ENCODE results near the gene TENT4B.
A peak's percentile ranks its signal among the peaks of the same experiment; 100 is the strongest.
"Not testable (repeated sequence)": the region's sequence is repeated elsewhere in the genome, so short reads cannot be mapped to it uniquely, and the experiment has no call there.

TENT4B gene

GRCh38 chr16:50155925-50156324, 2.8 kb downstream of the TENT4B start:
- no peak for DNase-seq

GRCh38 chr16:50156590-50156989, 3.5 kb downstream of the TENT4B start:
- DNase-seq: no peak

- DNase-seq: peak; percentile 29
Measured at GRCh38 chr16:50160495-50161164, 7.5 kb downstream of the TENT4B start.

GRCh38 chr16:50161950-50162349, 8.8 kb downstream of the TENT4B start:
- DNase-seq: no peak

- no peak for DNase-seq
Measured at GRCh38 chr16:50165473-50165872, 12.4 kb downstream of the TENT4B start.

- DNase-seq: no peak
Measured at GRCh38 chr16:50166511-50167500, 13.7 kb downstream of the TENT4B start.

GRCh38 chr16:50167556-50167955, 14.4 kb downstream of the TENT4B start:
- DNase-seq: no peak

GRCh38 chr16:50169555-50170096, 16.5 kb downstream of the TENT4B start:
- no peak for DNase-seq

- DNase-seq: not testable (repeated sequence)
Measured at GRCh38 chr16:50171773-50172172, 18.7 kb downstream of the TENT4B start.

- no peak for DNase-seq
Measured at GRCh38 chr16:50172195-50172922, 19.3 kb downstream of the TENT4B start.

- DNase-seq: no peak
Measured at GRCh38 chr16:50173316-50173715, 20.2 kb downstream of the TENT4B start.

- DNase-seq: no peak
Measured at GRCh38 chr16:50178491-50178941, 25.4 kb downstream of the TENT4B start.

GRCh38 chr16:50182441-50182840, 29.3 kb downstream of the TENT4B start:
- DNase-seq: no peak

GRCh38 chr16:50183316-50183715, 30.2 kb downstream of the TENT4B start:
- no peak for DNase-seq

GRCh38 chr16:50185005-50185505, 31.9 kb downstream of the TENT4B start:
- no peak for DNase-seq

GRCh38 chr16:50188619-50189136, 35.6 kb downstream of the TENT4B start:
- no peak for DNase-seq

- DNase-seq: no peak
Measured at GRCh38 chr16:50190292-50190691, 37.2 kb downstream of the TENT4B start.

- DNase-seq: no peak
Measured at GRCh38 chr16:50192386-50193050, 39.4 kb downstream of the TENT4B start.

- no peak for DNase-seq
Measured at GRCh38 chr16:50193594-50193993, 40.5 kb downstream of the TENT4B start.

GRCh38 chr16:50195276-50195675, 42.2 kb downstream of the TENT4B start:
- DNase-seq: no peak

- DNase-seq: no peak
Measured at GRCh38 chr16:50195756-50196155, 42.6 kb downstream of the TENT4B start.

- DNase-seq: no peak
Measured at GRCh38 chr16:50197582-50197981, 44.5 kb downstream of the TENT4B start.

Measured in NCI-H524 treated with DMSO at 0.1 percent for 48 hours (cell line).